NCI-H345 treated with DMSO at 0.1 percent for 48 hours (cell line): Measurements from ENCODE around the gene ANXA10.

ENCODE experiments used
- DNase-seq: peaks from one replicate; lab custom pipeline; 2025; ENCODE audit not compliant: unreplicated experiment; lab: John Stamatoyannopoulos, UW

The ANXA10 gene

DNA sequence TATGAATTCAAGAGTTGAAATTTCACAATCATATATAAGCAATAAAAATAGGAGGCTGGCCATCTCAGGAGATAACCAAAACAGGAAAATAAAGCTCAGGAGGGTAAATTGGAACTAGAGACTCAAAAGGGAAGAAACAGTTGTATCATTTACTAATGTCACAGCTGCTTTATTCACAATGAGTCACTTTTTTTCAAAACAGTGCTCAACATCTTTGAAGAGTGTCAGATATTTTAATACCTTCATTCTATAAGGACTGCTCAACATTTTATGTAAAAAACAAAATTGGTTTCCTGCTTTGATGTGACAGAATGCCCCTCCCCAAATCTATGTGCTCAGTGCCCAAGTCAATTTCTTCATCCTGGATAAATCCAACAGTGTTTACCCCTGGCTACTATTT is 128.6 kb downstream of the ANXA10 start:
- no peak for DNase-seq

DNA sequence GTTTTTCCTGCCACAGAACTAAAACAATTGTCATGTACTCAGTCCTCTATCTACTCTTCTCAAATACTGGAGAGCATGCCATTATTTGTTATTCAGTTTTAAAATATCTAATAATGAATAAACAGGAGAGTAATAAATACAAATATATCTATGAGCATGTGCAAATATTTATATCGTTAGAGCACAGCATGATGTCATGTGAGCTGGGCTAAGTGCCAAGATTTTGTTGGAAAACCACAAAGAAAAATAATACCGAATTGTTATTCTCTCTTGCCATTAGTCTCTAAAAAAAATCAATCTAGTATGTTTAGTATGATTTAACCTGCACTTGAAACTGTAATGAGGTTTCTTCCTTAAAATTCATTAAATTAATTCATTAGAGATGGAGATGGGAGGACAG is 129.0 kb downstream of the ANXA10 start:
- DNase-seq, result no peak
